ENCODE measurements around the gene RTP5.
"Not testable (repeated sequence)": the region's sequence is repeated elsewhere in the genome, so short reads cannot be mapped to it uniquely, and the experiment has no call there.

RTP5 gene

DNA sequence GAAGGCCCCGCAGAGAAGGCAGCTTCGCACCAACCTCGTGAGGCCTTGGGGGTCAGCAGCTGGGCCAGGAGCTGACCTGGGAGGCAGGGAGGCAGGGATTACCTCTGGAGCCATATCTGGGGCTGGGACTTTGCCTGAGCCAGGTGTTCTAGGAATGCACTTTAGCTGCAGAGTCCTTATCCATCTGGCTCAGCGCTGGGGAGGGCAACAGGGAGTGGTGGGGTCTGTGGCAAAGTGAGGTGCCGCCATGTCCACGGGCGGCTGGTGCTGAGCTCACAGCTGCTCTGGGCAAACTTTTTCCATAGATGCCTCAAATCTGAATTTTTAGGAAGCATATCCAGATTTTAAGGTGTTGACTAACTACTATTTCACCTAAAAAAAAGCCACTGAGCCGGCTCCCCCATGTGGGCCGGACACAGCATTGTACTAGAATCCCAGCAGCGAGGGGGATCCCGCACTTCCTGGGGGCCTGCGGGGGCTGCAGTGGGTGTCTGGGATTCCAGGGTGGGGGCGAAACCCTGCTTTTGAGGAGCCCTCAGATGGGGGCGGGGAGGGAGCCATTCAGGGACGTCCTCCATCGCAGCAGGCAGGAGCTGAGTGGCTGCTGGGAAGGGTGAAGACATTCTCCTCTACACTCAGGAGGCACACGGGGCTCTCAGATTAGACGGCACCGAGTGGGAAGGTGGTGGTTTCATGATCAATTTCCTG, 34.6 kb downstream of the RTP5 start:
- DNase-seq: no peak

DNA sequence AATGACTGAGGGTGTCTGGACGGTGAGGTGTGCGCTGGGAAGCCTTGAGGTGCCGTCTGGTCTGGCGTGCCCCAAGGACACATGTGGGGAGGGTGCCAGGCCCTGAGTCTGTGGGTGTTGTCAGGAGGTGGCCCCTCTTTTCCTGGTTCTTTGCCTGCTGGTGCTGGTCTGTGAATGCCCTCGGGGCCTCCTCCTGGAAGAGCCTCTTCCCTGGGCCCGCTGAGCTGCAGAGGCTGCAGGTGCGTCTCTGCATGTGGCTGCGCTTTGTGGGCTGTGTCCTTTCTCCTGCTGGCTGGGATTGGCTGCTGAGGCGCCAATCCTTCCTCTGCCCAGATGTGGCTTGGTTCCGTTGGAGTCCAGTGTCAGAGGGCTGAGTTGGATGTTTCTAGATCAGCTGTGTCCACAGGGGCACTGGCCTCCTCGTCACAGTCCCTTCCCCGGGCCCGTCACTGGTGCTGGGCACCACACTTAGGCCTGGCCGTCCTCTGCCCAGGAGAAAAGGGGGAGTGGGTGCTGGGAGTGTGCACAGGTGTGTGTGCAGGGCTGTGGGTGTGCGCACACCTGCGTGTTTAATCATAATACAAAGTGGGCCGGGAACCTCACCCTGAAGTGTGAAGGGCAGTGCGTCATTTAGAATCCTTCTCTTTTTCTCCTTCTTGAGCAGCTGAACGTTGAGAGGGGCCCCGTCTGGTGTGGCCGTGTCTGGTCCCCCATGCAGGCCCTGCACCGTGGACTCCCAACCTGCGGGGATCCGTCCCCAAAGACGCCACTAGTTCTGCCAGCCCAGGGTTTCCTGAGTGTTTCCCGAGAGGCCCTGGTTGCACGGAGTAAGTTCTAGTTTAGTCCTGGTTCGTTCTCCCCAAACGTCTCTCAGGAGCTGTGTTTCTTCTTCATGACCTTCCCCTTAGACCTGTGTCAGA, 35.5 kb downstream of the RTP5 start:
- DNase-seq: no peak

DNA sequence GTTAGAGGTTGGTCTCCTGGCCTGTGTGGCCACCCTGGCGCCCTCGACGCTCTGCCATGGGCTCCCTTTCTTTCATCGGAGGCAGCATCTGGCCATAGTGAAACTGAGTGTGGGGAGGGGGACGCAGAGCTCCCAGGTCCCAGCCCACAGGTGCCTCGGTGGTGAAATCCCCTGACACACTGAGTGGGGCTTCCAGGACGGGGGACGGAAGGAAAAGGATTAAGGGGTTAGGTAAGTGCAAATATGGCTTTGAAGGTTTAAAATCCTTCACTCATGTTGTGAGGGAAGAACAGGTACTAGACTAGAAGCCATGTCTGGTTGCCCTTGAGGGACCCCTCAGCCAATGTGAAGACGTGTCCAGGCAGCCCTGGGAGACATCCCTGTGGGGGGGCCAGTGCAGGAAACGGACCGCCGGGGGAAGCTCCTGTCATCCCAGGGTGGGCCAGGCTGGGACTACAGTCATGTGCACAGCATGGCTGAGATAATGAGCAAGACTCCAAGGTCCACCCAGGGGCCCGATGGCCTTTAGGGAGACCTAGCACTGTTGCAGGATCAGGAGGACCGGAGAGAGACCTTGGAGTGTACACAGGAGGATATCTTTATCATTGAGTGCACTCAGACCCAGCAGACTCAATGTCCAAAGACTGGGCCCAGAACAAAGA, 36.3 kb downstream of the RTP5 start:
- DNase-seq: no peak

DNA sequence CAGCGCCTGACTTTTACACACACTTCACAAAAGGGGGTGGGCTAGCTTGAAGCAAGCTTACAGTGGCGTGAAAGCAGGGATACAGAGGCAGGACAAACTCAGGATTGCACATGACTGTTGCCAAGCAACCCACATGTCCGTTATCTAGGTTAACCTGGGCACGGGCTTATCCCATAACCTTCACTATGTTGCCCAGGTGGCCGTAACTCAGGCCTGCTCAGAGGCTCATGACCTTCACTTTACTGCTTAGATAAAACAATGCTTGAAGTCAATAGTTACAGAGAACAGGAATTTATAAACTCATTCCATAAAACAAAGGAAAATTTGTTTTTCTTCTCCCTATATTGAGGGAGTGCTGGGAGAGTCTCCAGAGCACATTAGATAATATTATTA, 36.8 kb downstream of the RTP5 start:
- DNase-seq: not testable (repeated sequence)

DNA sequence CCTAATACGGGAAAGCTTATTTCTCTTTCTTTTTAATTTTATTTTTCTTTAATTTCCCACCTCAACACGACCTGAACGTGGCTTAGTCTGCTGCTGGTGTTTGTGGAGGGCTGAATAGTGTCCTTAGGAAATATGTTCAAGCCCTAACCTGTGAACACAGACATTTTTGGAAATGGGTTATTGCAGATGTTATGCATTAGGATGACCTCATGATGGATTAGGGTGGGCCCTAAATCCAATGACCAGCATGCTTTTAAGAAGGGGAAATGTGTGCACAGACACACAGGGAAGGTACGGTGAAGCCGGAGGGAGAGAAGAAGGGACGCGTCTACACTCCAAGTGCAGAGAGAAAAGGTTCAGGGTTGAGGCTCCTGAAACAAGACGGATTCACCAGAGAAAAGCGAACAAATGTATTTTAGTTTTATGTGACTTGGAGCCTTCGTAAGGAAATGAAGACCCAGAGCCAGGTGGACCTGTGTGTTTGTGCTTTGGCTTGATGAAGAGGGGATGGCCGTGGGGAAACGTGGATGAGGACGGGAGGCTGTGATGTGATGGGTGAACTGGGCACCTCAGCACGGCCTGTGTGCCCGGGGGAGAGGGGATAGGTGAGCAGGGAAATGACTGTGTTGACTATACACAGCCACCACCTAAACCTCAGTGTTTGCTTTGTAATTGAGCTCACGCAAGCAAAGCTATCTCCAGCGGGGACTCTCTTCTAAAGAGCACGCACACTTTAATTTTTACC, 37.5 kb downstream of the RTP5 start:
- DNase-seq: no peak

DNA sequence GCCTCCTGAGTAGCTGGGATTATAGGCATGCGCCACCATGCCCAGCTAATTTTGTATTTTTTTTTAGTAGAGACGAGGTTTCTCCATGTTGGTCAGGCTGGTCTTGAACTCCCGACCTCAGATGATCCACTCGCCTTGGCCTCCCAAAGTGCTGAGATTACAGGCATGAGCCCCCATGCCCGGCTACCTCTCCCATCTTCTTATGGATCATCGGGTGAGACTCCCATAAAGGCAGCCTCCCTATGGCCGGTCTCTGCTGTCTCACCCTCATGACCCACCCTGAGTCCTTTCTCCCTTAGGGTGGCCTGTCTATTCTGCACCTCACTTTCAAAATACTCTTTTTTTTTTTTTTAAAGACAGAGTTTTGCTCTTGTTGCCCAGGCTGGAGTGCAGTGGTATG, 38.3 kb downstream of the RTP5 start:
- not testable (repeated sequence) for DNase-seq

DNA sequence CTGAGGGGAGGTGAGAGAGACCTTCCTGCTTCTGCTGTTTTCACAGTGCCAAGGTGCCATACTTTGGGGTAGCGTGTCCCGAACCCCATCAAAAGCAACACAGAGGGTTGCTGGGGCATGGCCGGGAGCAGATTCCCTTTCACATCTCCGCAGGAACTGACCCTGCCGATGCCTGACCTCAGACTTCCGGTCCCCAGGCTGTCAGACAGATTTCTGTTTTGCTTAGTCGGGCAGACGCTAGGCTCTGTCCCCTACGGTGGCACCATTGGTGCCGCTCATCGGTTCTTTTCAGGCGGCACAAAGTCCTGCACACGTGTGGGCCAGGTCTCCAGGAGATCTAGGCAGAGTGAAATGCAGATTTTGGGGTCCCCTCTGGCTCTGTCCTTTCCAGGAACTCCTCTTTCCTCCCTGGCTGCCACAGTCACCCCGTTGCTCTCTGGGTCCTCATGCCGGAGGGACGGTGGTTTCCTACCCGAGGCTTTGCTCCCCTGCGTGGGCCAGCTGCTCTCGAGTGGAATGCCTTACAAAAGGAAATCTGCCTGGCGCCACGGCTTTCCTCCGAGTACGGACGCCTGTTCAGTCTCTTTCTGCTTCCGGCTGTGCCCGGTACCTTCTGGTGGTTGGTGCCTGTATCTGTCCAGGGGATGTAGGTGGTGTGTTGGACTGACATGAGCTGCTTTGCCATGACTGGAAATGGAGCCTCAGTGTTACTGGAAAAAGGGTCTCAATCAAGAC, 39.3 kb downstream of the RTP5 start:
- DNase-seq: no peak

DNA sequence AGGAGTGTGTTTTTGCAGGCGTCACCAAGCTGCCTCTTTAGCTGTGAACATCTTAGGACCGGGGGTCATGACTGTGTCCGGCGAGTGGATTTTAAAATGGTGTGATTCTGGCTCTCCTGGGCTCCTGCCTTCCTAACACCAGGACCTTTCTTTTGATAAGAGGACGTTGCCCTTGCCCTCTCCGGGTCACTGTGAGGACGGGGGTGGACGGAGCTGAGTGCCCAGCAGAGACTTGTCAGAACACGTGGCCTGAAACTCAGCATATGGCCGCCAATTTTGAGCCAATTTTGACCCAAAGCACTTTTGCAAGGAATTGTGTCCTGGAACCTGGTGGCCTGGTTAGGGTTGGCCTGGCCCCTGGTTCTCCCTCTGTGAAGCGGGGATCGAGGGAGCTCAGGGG, 40.2 kb downstream of the RTP5 start:
- DNase-seq: no peak

DNA sequence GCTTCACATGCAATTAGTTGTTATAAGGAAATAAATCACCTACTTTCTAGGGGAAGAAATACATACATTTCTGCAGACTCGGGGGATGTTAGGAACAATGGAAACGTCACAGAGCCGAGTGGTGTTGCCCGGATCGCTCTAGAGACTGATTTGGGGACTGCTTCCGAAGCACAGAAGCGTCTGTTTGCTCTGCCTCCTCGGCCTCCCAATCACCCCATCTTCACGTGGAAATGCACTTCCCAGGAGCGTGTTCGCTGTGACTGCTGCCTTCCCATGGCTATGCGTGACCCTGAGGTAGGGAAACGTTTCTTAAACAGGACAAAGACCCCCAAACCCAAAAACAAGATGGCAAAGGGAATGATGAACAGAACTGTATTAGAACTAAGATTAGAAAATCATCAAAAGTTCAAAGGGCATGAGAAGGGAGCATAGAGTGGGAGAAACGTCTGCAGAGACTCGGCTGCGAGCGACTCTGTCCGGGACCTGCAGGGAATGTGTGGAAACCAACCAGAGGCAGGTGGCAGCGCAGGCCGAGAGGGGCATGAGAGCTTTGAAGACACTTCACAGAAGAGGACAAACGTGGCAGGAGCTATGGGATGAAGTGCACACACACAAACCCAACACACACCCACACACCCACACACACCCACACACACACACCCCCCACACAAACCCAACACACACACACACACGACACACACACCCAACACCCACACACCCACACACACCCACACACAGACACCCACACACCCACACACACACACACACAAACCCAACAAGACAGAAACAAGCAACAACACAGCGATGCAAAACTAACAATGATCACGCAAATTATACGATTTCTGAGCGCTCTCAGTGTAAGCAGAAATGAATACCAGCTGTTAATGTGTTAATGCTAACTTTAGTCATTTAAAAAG, 41.3 kb downstream of the RTP5 start:
- no peak for DNase-seq

DNA sequence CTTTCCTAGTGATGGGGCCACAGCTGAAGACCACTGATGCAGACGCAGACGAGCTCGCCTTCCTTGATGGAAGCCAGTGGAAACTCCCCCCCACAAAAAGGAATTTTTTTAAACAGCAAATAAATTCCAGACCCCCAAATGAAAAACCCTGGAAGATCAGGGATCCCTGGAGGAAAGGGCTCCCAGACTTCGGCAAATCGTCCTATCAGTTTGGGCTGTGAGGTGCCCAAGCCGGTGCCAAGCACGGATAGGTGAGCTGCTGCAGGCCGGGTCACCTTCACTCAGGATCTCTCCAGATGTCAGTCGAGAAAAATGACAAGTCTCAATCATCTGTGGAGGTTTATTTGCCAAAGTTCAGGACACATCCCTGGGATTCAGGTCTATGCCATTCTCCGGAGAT, 42.0 kb downstream of the RTP5 start:
- no peak for DNase-seq

DNA sequence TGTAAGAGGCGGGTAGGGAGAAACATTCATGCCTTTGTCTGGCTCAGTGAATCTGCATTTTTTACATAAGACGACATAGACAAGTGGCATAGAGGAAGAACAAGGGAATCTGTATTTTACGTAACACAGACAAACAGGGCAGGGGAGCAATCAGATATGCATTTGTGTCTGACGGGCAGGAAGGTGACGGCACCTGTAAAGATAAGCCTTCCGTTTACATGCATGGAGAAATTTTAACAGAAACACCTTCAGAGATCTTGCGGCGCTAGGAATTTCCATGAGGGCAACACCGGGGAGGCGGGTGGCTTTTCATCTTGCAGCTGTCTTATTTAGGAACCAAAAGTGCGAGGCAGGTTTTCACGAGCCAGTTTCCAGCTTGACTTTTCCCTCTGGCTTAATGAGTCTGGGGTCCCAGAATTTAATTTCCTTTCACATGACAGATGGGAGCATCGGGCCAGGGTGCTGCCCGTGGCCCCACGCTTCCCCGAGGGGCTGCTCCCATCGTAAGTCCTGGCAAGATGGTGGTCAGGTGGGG, 42.6 kb downstream of the RTP5 start:
- no peak for DNase-seq

DNA sequence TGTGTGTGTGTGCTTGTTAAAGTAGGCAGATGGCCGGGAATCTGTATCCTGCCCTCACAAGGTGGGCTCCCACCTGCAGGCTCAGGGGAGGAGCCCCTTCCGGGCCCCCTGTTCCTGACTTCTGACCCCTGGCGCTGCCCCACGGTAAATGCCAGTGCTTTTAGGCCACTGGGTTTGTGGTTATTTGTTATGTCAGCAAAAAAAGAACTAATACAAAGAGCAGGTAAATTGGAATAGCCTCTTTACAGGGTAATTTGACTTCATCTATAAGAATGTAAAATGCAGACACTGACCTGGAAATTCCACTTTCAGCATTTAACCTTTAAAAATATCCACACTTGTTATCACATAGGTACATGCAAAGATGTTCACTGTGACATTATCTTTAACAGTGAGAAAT, 44.2 kb downstream of the RTP5 start:
- DNase-seq: no peak

DNA sequence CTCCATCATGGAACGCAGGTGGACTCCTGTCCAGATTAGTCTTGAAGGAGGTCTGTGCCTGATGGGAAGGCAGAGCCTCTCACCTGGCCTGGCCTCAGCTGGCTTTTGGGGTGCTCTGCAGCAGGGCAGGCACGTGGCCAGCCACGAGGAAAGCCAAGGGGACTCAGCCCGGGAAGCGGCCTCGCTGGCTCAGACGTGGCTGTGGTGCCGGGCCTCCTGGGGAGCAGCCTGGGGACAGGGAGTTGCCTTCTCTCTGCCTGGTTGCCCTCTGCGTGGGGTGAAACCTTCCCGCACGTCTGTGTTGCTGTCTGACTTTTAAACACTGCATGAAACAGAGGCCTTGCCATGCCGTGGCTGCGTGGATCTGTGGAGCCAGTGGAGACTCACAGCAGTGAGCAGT, 45.0 kb downstream of the RTP5 start:
- DNase-seq: no peak

DNA sequence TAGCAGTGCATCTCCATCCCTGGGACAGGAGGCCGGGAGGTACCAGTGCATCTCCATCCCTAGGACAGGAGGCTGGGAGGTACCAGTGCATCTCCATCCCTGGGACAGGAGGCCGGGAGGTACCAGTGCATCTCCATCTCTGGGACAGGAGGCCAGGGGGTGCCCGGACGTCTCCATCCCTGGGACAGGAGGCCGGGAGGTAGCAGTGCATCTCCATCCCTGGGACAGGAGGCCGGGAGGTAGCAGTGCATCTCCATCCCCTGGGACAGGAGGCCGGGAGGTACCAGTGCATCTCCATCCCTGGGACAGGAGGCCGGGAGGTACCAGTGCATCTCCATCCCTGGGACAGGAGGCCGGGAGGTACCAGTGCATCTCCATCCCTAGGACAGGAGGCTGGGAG, 52.1 kb downstream of the RTP5 start:
- not testable (repeated sequence) for DNase-seq

DNA sequence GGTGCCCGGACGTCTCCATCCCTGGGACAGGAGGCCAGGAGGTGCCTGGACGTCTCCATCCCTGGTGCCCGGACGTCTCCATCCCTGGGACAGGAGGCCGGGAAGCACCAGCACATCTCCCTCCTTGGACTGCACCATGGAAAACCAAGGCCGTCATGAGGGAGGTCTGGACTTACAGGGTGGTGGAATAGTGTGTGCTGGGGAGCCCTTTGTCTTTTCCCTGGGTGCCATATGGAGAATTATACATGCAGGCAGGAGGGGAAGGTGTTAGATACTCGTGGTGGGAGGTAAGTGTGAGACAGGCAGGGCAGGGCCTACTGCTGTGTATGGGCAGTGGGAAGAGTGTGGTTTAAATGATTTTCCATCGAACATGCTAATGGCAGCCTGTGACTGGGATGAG, 52.9 kb downstream of the RTP5 start:
- no peak for DNase-seq

DNA sequence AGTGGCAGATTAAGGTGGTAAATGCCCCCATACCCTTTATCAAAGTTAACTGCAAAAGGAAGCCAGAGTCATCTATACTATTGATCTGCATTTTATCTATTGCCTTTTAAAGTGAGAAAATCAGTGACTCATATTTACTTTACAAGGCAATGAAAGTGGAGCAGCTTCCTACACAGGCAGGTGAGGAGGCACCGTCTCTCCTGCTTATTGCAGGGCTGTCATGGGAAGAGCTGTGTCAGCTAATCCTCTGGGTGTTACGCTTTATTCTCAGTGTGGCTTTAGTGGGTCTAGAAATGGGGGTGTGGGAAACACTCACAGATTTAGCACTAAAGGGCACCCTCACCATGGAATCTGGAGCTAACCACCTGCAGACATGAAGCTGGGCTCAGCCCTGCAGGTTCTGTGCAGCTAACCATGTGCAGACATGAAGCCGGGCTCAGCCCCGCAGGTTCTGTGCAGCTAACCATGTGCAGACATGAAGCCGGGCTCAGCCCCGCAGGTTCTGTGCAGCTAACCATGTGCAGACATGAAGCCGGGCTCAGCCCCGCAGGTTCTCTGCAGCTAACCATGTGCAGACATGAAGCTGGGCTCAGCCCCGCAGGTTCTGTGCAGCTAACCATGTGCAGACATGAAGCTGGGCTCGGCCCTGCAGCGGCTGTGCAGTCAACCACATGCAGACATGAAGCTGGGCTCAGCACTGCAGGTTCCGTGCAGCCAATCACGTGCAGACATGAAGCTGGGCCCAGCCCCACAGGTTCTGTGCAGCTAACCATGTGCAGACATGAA, 53.5 kb downstream of the RTP5 start:
- not testable (repeated sequence) for DNase-seq

All from CD4-positive, alpha-beta T cell treated with Interleukin-21 for 1 hour (primary cell).